NB4 (cell line): ENCODE data around the gene SPANXB1.
"Not testable (repeated sequence)": the region's sequence is repeated elsewhere in the genome, so short reads cannot be mapped to it uniquely, and the experiment has no call there.

ENCODE experiments used
- CTCF ChIP-seq: IDR thresholded peaks from one replicate; pipeline ENCODE4 v1.5.1; 2012; ENCODE audit warnings: low read depth, low read length
- POLR2A ChIP-seq: IDR thresholded peaks from 2 replicates; pipeline ENCODE4 v1.6.1; 2011; ENCODE audit warnings: mild to moderate bottlenecking; ENCODE audit not compliant: insufficient read length; ENCODE audit errors: extremely low read depth
- TF ChIP-seq, protein P1 (sequence below): IDR thresholded peaks from 2 replicates; pipeline ENCODE4 v1.6.1; 2011; ENCODE audit warnings: low read depth, low read length

DNA sequence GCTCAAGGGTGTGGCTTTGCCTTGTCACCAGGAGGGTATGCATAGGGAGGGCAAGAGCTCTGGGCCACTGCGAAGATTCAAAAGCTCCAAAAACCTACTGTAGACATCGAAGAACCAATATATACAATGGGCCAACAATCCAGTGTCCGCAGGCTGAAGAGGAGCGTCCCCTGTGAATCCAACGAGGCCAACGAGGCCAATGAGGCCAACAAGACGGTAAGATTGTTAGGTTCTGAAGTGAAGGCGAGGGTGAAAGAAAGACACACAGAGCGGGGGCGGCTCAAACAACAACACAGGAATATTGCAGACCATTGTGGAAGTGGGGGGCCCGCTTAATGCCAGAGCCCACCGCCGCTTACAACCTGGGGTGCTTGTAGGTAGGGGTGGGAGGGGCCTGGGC lies at the start of gene SPANXB1:
- not testable (repeated sequence) for TF ChIP-seq CTCF, POLR2A
- TF ChIP-seq, protein P1, sequence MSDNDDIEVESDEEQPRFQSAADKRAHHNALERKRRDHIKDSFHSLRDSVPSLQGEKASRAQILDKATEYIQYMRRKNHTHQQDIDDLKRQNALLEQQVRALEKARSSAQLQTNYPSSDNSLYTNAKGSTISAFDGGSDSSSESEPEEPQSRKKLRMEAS: not testable (repeated sequence)
